WI38 (cell line): ENCODE results near the gene OLFML2B.

ENCODE experiments used
- H3K4me3 ChIP-seq: 2 replicates; pipeline ENCODE4 v1.5.1; 2011; ENCODE audit warnings: low read depth, mild to moderate bottlenecking, control low read depth, low read length
- CTCF ChIP-seq: IDR thresholded peaks from 2 replicates; pipeline ENCODE4 v1.5.1; 2012; ENCODE audit warnings: low read depth, mild to moderate bottlenecking, control low read depth, low read length

The OLFML2B gene

GRCh38 chr1:162016631-162017030, 7.0 kb downstream of the OLFML2B start:
- TF ChIP-seq CTCF, result no peak
- no peak overlapping the region for H3K4me3 ChIP-seq

DNA sequence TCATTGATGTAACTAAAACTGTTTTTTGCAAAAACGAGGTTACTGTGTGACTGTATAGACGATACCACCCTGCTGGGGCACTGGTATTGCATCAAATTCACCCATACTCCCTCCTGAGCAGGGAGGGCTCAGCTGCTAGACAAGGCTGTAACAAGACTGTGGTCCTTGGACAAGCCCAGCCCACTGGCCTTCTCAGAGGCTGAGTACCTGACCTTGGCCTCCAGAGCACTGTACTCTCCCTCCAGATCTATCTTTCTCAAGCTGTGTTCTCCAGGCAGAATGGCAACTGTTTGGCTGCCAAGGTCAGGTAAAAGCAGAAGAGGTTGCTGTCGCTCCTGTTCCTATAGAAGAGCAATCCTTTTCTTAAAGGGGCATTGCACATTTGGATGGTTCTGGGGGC, 8.5 kb downstream of the OLFML2B start:
- no peak for TF ChIP-seq CTCF
- no peak overlapping the region for H3K4me3 ChIP-seq

DNA sequence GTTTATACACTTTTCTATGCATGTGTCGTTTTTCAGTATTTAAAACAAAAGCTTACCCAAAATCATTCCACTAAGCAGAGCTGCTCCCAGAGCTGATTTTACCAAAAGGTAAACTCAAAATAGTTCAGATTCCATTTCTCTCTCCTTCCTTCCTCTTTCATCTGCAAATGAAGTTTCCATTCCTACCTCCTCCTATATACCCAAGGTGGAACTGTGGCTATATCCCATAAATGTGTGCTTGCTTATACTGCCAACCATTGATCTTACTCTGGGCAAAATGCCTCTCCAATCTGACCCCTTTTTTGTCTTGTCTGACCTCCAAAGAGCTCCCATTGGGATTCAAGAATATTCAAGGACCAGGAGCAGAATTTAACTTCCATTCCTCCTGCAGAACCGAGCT, 9.5 kb downstream of the OLFML2B start:
- no peak for TF ChIP-seq CTCF
- no peak overlapping the region for H3K4me3 ChIP-seq

- no peak for TF ChIP-seq CTCF
- no peak overlapping the region for H3K4me3 ChIP-seq
Measured at GRCh38 chr1:162013289-162013688, 10.4 kb downstream of the OLFML2B start.

GRCh38 chr1:162011337-162012012, 12.2 kb downstream of the OLFML2B start:
- H3K4me3 ChIP-seq, result no peak overlapping the region
- TF ChIP-seq CTCF, result no peak

DNA sequence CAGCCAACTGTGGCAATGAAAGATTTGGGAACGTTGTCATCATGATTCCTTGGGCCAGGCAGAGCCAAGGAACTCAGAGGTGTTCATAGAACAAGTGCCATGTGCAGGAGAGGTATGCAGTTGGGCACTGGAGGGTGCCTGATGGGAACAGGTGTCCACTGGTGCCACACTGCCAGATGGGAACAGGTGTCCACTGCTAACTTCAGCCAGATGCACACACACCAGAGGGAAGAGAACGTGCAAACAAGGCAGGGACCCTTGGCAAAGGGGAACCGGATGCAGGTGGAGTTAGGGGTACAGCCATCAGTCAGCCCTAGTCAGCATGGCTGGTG, 13.5 kb downstream of the OLFML2B start:
- no peak for TF ChIP-seq CTCF
- no peak overlapping the region for H3K4me3 ChIP-seq

- H3K4me3 ChIP-seq, result no peak overlapping the region
- no peak for TF ChIP-seq CTCF
Measured at GRCh38 chr1:162009501-162010174, 14.0 kb downstream of the OLFML2B start.
